ENCODE data around the gene WWP2. TPM values are rescaled to one million over a fixed set of nuclear protein-coding genes. Genes with fewer than 3 reads are reported as not detected.

The WWP2 gene
- total RNA-seq, 1 donor from 2014 or later = 53.8 TPM

GRCh38 chr16:69831212-69832123 lies 69.3 kb downstream of the WWP2 start:
- no peaks in the 10 kb centered on the region for H3K4me1 Mint-ChIP-seq (ENCODE audit: low read depth)
- no peak overlapping the region for H3K4me3 Mint-ChIP-seq
- no peak overlapping the region for H3K27ac Mint-ChIP-seq
- peaks cover 9% of the 10 kb centered on the region for H3K36me3 Mint-ChIP-seq (ENCODE audit: low read depth)
- intact Hi-C loops (cut with micrococcal nuclease) = no loop called here
- no peaks in the 10 kb centered on the region for H3K27me3 Mint-ChIP-seq (ENCODE audit: insufficient read depth)
- H3K9me3 Mint-ChIP-seq = no peaks in the 10 kb centered on the region
- DNase-seq (ENCODE audit: low spot score) = no peak

DNA sequence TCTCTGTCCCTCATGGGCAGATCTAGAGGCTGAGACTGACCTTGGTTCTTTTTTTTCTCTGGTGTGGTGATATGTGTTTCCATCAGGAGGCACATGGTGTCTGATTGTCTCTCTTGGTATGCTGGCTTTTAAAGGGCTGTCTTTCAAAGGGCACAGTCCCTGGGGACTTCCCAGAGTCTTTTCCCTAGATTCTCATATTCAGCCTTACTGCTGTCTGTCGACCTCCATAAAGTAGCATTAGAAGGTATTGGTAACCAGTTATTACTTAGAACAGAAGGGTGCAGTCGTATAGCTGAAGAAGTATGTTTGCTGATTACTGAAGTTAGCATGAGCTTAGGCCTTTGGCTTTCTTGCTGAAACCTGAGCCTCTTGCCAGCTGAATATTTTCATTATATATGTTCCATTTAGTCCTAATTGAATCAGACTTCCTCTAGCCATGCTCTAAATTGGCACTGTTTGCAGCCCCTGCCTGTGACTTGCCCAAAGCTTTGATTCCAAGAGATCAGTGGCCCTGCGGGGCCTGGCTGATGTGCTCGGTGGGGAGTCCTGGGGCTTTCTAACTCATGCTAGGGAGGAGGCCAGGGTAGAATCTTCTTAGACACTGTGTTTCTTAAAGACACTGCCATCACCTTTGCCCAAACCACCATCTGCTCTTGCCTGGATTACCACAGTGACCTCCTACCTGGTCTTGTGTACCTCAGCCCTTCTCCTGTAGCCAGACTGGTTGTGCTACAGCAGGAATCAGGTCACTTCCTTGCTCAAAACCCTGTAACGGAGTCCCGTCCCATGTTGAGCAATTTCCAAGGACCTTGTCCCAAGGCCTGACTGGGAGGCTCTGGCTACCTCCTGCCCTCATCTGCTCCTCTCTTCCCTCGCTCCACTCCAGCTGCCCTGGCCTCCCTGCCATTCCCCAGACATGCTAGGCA lies 71.5 kb downstream of the WWP2 start:
- H3K27ac Mint-ChIP-seq = no peak overlapping the region
- H3K4me3 Mint-ChIP-seq = no peak overlapping the region
- DNase-seq (ENCODE audit: low spot score) = no peak
- H3K27me3 Mint-ChIP-seq (ENCODE audit: insufficient read depth) = no peaks in the 10 kb centered on the region
- H3K9me3 Mint-ChIP-seq = no peaks in the 10 kb centered on the region
- intact Hi-C loops (cut with micrococcal nuclease) = no loop called here
- no peaks in the 10 kb centered on the region for H3K4me1 Mint-ChIP-seq (ENCODE audit: low read depth)
- H3K36me3 Mint-ChIP-seq (ENCODE audit: low read depth) = peaks cover 9% of the 10 kb centered on the region

- intact Hi-C loops (cut with micrococcal nuclease) = no loop called here
- H3K4me3 Mint-ChIP-seq = no peak overlapping the region
- H3K9me3 Mint-ChIP-seq = no peaks in the 10 kb centered on the region
- no peak overlapping the region for H3K27ac Mint-ChIP-seq
- no peaks in the 10 kb centered on the region for H3K4me1 Mint-ChIP-seq (ENCODE audit: low read depth)
- DNase-seq (ENCODE audit: low spot score) = no peak
- no peaks in the 10 kb centered on the region for H3K27me3 Mint-ChIP-seq (ENCODE audit: insufficient read depth)
- H3K36me3 Mint-ChIP-seq (ENCODE audit: low read depth) = peaks cover 3% of the 10 kb centered on the region
Observed at GRCh38 chr16:69834807-69835466, 72.8 kb downstream of the WWP2 start.

GRCh38 chr16:69836257-69836656 lies 74.1 kb downstream of the WWP2 start:
- H3K27me3 Mint-ChIP-seq (ENCODE audit: insufficient read depth) = no peaks in the 10 kb centered on the region
- intact Hi-C loops (cut with micrococcal nuclease) = no loop called here
- peaks cover 10% of the 10 kb centered on the region for H3K36me3 Mint-ChIP-seq (ENCODE audit: low read depth)
- no peak for DNase-seq (ENCODE audit: low spot score)
- H3K9me3 Mint-ChIP-seq = no peaks in the 10 kb centered on the region
- H3K4me3 Mint-ChIP-seq = no peak overlapping the region
- no peak overlapping the region for H3K27ac Mint-ChIP-seq
- H3K4me1 Mint-ChIP-seq (ENCODE audit: low read depth) = no peaks in the 10 kb centered on the region

DNA sequence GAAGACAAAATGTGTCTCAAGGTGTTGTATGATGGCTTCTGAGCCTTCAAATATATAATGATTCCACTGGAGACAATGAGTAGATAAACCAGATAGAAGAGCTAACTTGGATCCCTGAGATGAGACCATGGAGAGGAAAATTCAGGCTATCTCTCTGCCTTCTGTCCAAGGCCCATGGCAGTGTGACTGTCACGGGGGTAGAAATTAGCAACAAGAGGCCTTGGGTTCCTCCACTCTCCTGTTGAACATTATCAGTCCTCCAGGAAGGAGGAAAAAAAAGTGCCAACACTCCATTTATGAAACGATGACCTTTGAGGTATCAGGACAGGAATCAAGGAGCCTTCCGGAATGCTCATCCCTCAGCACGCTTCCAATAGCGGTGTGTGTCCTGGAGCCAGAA lies 75.2 kb downstream of the WWP2 start:
- intact Hi-C loops (cut with micrococcal nuclease) = no loop called here
- no peak for DNase-seq (ENCODE audit: low spot score)
- Mint-ChIP-seq H3K4me3 (no peak overlapping the region), H3K27ac (no peak overlapping the region), H3K4me1 (ENCODE audit: low read depth) (no peaks in the 10 kb centered on the region), H3K27me3 (ENCODE audit: insufficient read depth) (no peaks in the 10 kb centered on the region), H3K9me3 (no peaks in the 10 kb centered on the region), H3K36me3 (ENCODE audit: low read depth) (peaks cover 18% of the 10 kb centered on the region)

DNA sequence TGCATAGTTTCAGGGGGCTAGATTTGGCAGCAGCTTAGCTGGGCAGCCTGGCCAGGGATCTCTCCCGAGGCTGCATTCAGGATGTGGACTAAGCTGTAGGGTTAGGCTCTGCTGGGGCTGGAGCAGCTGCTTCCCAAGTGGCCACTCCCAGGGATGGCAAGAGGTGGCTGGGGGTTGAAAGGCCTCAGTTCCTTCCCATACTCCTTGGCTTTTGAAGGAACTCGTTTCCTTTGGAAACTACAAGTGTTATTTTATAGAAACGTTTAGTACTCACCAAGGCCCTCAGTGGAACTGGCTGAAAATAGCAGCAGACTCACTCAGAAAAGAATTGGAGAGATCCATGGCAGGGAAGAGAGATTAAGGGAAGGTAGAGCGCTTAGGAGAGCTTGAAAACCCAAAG lies 76.4 kb downstream of the WWP2 start:
- intact Hi-C loops (cut with micrococcal nuclease) = no loop called here
- H3K27me3 Mint-ChIP-seq (ENCODE audit: insufficient read depth) = no peaks in the 10 kb centered on the region
- H3K36me3 Mint-ChIP-seq (ENCODE audit: low read depth) = peaks cover 17% of the 10 kb centered on the region
- DNase-seq (ENCODE audit: low spot score) = no peak
- H3K4me1 Mint-ChIP-seq (ENCODE audit: low read depth) = no peaks in the 10 kb centered on the region
- no peaks in the 10 kb centered on the region for H3K9me3 Mint-ChIP-seq
- H3K27ac Mint-ChIP-seq = no peak overlapping the region
- H3K4me3 Mint-ChIP-seq = no peak overlapping the region

DNA sequence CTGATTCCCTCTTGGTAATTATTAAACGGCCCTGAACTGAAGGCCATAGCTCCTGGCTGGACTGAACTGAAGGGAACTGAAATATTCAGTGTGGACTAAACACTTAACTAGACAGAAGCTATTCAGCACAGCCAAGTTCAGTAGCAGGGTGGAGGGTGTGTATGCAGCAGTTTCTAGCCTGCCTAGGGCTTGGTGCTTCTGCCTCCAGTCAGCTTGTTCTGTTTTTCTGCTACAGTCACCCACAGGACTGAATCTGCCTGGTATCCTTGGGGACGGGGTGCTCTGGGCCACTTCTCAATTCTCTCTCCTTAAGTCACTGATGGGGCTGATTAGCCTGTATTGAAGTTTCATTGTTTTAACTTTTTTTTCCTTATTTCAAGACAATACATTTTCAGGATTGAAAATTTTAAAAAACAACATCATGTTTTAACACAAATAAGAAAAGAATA lies 77.1 kb downstream of the WWP2 start:
- intact Hi-C loops (cut with micrococcal nuclease) = no loop called here
- H3K9me3 Mint-ChIP-seq = no peaks in the 10 kb centered on the region
- H3K4me3 Mint-ChIP-seq = no peak overlapping the region
- DNase-seq (ENCODE audit: low spot score) = no peak
- no peaks in the 10 kb centered on the region for H3K4me1 Mint-ChIP-seq (ENCODE audit: low read depth)
- no peak overlapping the region for H3K27ac Mint-ChIP-seq
- no peaks in the 10 kb centered on the region for H3K27me3 Mint-ChIP-seq (ENCODE audit: insufficient read depth)
- H3K36me3 Mint-ChIP-seq (ENCODE audit: low read depth) = peaks cover 17% of the 10 kb centered on the region

- DNase-seq (ENCODE audit: low spot score) = no peak
- H3K27ac Mint-ChIP-seq = no peak overlapping the region
- H3K27me3 Mint-ChIP-seq (ENCODE audit: insufficient read depth) = no peaks in the 10 kb centered on the region
- no peaks in the 10 kb centered on the region for H3K4me1 Mint-ChIP-seq (ENCODE audit: low read depth)
- intact Hi-C loops (cut with micrococcal nuclease) = no loop called here
- H3K9me3 Mint-ChIP-seq = no peaks in the 10 kb centered on the region
- H3K36me3 Mint-ChIP-seq (ENCODE audit: low read depth) = peaks cover 17% of the 10 kb centered on the region
- H3K4me3 Mint-ChIP-seq = no peak overlapping the region
Observed at GRCh38 chr16:69839798-69840409, 77.8 kb downstream of the WWP2 start.

DNA sequence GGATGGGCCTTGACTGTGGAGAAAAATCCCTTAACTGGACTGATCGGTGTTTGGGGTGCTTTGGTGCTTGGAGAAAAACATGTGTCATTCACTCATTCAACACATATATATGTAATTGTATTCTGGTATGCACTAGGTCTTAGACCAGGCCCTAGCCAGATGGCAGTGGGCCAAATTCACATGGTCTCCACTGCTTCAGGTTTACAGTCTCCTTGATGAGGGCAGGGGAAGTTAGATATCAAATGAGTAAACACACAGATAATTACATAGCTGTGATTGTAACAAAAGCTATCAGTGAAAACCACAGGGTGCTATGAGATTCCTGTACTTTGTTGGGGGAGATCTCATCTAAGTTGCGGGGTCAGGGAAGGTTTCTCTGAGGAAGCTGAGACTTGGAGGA lies 78.8 kb downstream of the WWP2 start:
- peaks cover 18% of the 10 kb centered on the region for H3K36me3 Mint-ChIP-seq (ENCODE audit: low read depth)
- no peak for DNase-seq (ENCODE audit: low spot score)
- H3K4me3 Mint-ChIP-seq = no peak overlapping the region
- H3K9me3 Mint-ChIP-seq = no peaks in the 10 kb centered on the region
- no peak overlapping the region for H3K27ac Mint-ChIP-seq
- H3K4me1 Mint-ChIP-seq (ENCODE audit: low read depth) = no peaks in the 10 kb centered on the region
- H3K27me3 Mint-ChIP-seq (ENCODE audit: insufficient read depth) = no peaks in the 10 kb centered on the region
- intact Hi-C loops (cut with micrococcal nuclease) = no loop called here

DNA sequence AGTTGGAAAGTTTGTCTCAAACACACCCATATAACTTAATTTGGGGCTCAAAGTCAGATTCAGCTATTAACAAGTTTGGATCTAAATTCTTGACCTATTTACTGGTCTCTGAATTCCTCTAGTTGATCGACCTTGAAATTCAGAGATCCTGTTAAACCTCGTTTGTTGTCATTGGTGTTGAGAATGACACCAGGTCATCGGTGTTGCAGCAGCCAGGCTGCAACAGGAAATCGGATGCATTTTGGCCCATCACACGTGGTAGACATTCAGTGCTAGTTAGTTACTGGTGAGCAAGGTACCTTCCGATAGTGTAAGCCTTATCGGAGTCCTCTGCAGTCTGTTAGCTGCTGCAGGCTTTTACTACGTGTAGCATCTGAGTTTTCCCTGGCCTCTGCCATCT lies 82.3 kb downstream of the WWP2 start:
- Mint-ChIP-seq H3K27ac (no peak overlapping the region), H3K4me1 (ENCODE audit: low read depth) (no peaks in the 10 kb centered on the region), H3K9me3 (no peaks in the 10 kb centered on the region), H3K4me3 (no peak overlapping the region), H3K36me3 (ENCODE audit: low read depth) (peaks cover 21% of the 10 kb centered on the region), H3K27me3 (ENCODE audit: insufficient read depth) (no peaks in the 10 kb centered on the region)
- intact Hi-C loops (cut with micrococcal nuclease) = no loop called here
- no peak for DNase-seq (ENCODE audit: low spot score)

DNA sequence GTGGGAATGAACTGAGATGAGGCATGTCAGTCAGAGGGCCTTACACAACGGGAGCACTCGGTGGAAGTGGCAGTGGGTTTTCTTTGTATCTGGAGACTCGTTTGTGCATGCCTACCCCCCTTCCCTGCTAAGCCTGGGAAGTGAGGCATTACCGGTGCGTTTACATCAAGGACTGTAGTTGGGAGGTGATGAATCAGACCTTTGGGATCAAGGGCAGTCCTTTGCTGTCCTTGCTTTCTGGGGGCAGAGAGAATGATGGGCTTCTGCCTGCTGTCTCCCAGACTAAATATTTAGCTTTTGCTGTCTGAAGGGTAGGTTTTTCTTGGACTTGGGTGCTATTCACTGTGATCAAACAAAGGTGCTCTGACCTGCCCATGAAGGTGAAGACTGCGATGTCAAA lies 83.0 kb downstream of the WWP2 start:
- intact Hi-C loops (cut with micrococcal nuclease) = no loop called here
- DNase-seq (ENCODE audit: low spot score) = no peak
- no peaks in the 10 kb centered on the region for H3K4me1 Mint-ChIP-seq (ENCODE audit: low read depth)
- H3K4me3 Mint-ChIP-seq = no peak overlapping the region
- peaks cover 21% of the 10 kb centered on the region for H3K36me3 Mint-ChIP-seq (ENCODE audit: low read depth)
- H3K27ac Mint-ChIP-seq = no peak overlapping the region
- H3K27me3 Mint-ChIP-seq (ENCODE audit: insufficient read depth) = no peaks in the 10 kb centered on the region
- H3K9me3 Mint-ChIP-seq = no peaks in the 10 kb centered on the region

DNA sequence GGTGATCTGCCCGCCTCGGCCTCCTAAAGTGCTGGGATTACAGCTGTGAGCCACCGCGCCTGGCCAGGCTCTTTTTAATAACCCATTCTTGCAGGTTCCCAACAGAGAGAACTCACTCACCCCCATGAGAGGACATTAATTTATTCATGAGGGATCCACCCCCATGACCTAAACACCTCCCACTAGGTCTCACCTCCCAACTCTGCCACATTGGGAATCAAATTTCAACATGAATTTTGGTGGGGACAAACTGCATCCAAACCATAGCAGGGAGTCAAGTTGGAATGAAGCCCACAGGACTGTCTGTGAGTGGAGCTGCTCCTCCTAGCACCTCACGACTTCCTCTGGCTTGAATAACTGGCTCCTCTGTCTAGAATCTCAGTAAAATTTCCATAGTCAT lies 85.5 kb downstream of the WWP2 start:
- no peak overlapping the region for H3K27ac Mint-ChIP-seq
- H3K9me3 Mint-ChIP-seq = no peaks in the 10 kb centered on the region
- no peak overlapping the region for H3K4me3 Mint-ChIP-seq
- intact Hi-C loops (cut with micrococcal nuclease) = no loop called here
- no peaks in the 10 kb centered on the region for H3K4me1 Mint-ChIP-seq (ENCODE audit: low read depth)
- peaks cover 7% of the 10 kb centered on the region for H3K36me3 Mint-ChIP-seq (ENCODE audit: low read depth)
- H3K27me3 Mint-ChIP-seq (ENCODE audit: insufficient read depth) = no peaks in the 10 kb centered on the region
- no peak for DNase-seq (ENCODE audit: low spot score)

Measured in activated T-helper 1 cell treated with anti-CD3 and anti-CD28 coated beads, Interleukin-12 subunit alpha, Interleukin-12 subunit beta, Interleukin-2, Interleukin-4 antibody, amounts not matched to agents 30 ng/mL and 10 ng/mL and 1 ng/mL, durations not matched to agents 14 hours and 24 hours and 36 hours (primary cell).